NK-92 treated with Interleukin-12 subunit alpha and Interleukin-12 subunit beta, amount 100 ng/mL, for 24 hours (cell line): Measurements from ENCODE around the gene FBLL1.
A peak's percentile ranks its signal among the peaks of the same experiment; 100 is the strongest.
"Not testable (repeated sequence)": the region's sequence is repeated elsewhere in the genome, so short reads cannot be mapped to it uniquely, and the experiment has no call there.

Experiments
- DNase-seq: peaks from one replicate; lab custom pipeline; 2025; lab: John Stamatoyannopoulos, UW

Gene FBLL1

DNA sequence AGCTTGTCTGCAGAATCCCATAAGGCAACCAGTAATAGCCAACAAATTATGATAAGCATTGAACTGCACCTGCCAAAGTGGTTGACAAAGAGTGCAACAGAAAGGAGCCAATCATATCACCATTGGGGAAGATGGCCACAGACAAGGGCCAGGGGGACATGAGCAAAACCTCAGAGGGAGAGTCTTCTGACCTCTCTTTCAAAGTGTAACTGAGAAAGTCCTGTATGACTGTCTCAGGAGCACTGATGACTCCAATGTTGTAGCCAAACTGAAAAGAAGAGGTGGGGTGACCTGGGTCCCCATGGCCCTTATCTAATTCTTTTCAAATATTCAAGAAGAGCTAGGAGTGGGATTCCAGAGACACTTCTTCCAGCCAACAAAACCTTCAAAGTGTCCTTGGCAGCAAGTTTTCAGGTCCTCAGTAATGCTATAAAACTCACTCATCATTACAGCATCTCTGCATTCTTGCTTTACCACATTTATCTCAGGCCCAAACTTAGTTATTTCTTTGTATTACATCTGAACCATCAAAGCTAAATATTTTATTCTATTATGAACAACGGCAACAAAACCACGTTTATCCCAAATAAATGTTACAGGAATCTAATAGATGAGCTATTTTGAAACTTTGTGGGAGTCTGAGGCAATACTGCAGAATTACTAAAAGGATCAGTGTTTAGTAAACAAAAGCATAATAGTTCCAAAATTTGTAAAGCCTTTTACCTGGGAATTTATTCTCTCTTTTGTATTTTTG, 24.4 kb downstream of the FBLL1 start:
- no peak for DNase-seq

DNA sequence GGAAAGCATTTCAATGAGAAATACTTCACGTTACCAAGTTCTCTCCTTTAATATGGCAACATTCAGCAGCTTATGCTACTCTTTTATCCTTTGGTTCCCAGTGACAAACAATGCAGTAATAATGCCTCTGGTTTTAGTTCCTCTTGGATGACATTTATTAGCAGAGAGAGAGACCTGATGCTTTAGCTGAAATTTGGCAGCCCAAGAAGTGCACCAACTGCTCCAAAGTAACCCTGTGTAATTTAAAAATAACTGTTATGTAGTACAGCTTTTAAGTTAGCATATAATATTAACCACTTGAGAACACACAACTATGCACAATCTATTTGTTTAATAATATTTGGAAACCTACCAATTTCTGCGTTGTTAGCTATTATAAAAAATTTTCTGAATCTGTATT, 28.3 kb downstream of the FBLL1 start:
- DNase-seq, result no peak

- no peak for DNase-seq
These were observed 33.2 kb downstream of the FBLL1 start for GRCh38 chr5:168562279-168562678.

DNA sequence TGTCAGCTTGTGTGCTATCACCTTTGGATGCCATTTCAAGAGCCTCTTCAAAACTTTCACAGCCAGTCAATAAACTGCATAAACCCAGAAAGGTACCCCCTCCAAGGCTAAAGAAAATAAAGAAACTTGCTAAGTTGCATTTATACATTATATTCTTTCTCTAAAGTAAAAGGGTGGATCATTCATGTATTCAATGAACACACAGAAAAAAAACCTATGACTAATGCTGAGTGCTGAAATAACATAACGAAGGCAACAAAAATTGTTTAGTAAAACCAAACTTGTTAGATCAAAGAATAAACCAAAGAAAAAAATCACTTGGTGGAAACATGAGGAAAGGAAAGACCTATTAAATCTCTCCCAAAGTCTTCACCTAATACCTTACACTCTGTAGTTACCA, 34.9 kb downstream of the FBLL1 start:
- no peak for DNase-seq

DNA sequence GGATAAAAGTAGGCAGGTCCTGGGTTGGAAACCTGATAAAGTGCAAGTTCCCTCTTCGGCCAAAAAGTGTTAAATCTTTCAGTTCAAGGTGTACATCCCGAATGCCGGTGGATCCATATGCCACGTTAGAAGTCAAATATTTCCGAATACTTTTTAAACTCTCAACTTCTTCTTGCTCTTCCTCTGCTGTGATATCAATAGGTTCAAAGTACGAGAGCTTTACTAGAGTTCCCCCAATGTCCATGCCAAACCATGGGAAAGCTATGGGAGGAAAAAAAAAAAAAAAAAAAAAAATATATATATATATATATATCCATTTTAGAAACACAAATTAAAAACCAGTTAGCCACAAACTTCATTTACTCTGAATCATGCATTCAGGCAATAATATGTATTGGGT, 39.6 kb downstream of the FBLL1 start:
- DNase-seq, result no peak

DNA sequence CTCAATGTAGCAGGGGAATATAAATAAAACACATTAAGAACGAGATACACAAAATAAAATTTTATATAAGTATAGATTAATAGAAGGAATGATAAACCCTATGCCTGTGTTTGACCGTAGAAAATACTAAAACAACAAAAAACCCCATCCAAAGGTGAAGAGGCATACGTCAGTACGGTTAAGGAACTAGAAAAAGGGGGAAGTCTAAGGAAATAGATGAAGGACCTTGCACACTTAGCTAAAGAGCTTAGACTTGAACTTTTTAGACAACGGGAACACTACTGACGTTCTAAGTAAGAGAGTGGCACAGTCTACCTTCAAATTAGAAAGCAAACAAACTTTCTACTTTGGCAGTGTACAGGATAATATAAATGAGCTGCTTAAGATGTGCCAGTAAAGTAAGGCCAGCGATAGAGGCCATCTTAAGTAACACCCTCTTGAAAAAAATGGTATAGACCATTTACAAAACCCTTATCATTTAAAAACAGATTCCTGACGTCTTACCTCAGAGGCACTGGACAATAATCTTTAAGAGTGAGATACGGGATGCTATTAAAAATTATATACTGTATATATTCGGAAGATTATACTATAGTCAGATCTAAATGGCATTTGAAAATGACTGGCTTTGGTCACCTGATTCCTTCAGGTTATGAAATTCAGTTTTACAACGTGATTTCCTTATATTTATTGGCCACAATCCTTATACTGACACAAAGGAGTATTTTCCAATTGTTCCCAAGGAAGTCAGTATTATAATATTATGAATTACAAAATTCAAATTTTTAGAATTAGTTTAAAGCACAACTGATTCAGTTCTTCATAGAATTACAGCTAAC, 41.6 kb downstream of the FBLL1 start:
- DNase-seq, result no peak

DNA sequence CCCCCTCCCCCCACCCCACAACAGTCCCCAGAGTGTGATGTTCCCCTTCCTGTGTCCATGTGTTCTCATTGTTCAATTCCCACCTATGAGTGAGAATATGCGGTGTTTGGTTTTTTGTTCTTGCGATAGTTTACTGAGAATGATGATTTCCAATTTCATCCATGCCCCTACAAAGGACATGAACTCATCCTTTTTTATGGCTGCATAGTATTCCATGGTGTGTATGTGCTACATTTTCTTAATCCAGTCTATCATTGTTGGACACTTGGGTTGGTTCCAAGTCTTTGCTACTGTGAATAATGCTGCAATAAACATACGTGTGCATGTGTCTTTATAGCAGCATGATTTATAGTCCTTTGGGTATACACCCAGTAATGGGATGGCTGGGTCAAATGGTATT, 44.6 kb downstream of the FBLL1 start:
- DNase-seq, result not testable (repeated sequence)

DNA sequence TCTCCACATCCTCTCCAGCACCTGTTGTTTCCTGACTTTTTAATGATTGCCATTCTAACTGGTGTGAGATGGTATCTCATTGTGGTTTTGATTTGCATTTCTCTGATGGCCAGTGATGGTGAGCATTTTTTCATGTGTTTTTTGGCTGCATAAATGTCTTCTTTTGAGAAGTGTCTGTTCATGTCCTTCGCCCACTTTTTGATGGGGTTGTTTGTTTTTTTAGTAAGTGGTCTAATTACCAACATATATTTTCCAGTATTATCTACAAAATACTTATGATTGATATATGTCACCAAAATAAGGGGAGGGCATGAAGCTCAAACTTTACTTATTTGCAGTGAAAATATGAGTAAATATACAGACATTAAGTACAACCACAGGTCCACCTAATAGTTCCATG, 45.1 kb downstream of the FBLL1 start:
- DNase-seq, result not testable (repeated sequence)

GRCh38 chr5:168575391-168576372, 46.6 kb downstream of the FBLL1 start:
- DNase-seq, result no peak

GRCh38 chr5:168578006-168578405, 48.9 kb downstream of the FBLL1 start:
- no peak for DNase-seq

DNA sequence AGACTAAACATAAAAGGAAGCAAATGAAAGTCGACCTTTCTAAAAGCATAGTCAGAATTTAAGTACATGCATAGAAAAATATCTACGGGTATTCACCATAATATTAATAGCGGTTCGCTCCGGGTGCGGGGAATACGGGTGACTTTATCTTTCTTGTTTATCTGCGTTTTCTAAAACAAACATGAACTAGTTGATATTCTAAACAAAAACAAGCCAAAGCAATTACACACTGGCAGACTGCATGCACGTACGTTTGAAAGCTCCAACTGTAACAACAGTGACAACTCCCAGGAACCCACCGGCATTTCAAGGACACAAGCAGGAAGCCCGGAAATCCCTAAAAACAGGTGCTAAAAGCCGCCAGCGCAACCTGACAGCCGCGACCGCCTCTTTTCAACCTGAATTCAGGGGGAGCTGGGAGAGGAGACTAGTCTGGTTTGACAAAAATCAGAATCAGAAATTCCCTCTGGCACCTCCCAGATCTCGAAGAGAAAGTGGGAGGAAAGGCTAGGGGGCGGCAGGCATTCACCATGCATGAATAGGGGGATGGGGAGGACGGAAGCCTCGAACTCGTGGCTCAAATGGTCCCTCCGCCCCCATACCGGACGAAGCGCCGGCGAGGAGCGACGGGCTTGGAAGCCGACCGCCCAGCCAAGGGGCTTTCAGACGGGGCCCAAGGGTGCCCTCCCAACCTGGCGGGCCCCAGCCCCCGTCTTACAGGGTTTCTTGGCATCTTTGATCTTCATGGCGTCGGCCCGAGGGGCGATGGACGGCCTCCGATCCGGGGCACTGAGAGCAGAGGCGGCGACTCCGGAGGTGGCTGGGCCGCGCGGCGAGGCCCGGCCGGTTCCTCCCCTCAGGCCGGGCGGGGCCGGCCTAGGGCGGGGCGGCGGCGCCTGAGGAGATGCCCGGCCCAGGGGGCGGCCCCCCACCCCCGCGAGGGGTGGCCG, 49.7 kb downstream of the FBLL1 start, which contains the start of gene PANK3:
Gene PANK3, minus strand, starts transcription at position 831 of the 950 bp plus-strand sequence. Its CDS starts 85 bp downstream, at position 746.
- no peak for DNase-seq

- peak; percentile 98 for DNase-seq
These were observed 50.6 kb downstream of the FBLL1 start for GRCh38 chr5:168579488-168580226.

DNA sequence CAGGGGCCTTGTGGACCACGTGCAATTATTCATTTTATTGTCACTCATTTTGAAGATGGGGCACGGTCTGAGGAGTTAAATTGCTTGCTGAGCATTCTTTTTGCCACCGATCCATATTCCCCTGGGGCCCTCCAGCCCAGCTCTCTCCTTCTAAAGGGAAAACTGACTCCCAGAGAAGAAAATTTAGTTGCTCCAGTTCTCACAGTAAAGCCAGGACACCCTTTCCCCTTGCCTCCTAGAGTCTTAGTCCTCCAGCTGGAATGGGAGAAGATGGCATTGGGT, 51.1 kb downstream of the FBLL1 start:
- no peak for DNase-seq
